HG02763 (cell line): ENCODE data around the gene CD244.

Experiments used
- ATAC-seq: cut with Tn5 transposase; IDR thresholded peaks from one replicate; pipeline ENCODE4 v1.9.1; 2021; ENCODE audit warnings: mild to moderate bottlenecking, moderate library complexity; ENCODE audit not compliant: unreplicated experiment

Gene CD244

DNA sequence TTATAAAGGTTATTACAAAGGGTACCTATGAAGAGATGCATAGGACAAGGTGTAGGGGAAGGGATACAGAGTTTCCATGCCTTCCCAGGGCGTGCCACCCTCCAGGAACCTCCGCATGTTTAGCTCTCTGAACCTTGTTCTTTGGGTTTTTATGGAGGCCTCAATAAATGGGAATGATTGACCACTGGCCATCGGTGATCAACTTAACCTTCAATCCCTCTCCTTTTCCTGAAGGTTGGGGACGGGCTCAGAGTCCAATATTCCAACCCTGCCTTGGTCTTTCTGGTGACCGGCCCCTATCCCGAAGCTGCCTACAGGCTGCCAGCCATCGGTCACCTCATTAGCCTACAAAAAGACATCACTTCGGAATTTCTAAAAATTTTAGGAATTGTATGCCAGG, 11.7 kb downstream of the CD244 start:
- ATAC-seq = no peak

DNA sequence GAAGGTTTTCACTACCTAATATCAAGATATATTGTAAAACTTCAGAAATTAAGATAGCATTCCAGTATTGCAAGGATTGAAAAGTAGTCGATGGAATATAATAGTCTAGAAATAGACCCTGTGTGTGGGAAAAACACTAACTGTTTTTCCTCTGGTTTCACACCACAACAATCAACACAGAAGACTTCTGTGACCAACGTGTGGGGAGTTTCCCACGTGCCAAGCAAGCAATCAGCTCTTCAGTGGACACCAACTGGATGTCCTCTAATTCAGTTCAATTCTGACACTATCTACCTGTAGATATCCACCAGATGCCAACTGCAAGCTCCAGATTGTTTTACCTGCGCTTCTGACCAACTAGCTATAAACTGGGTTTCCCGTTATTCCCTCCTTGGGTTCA, 12.1 kb downstream of the CD244 start:
- ATAC-seq = no peak

DNA sequence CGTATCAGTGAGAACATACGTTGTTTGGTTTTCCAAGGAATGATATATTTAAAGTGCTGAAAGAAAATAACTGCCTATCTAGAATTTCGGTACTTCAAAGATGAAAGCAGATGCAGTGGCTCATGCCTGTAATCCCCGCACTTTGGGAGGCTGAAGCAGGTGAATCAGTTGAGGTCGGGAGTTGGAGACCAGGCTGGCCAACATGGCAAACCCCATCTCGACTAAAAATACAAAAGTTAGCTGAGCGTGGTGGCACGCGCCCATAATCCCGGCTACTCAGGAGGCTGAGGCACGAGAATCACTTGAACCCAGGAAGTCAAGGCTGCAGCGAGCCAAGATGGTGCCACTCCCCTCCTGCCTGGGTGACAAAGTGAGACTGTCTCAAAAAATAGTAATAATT, 16.4 kb downstream of the CD244 start:
- no peak for ATAC-seq

DNA sequence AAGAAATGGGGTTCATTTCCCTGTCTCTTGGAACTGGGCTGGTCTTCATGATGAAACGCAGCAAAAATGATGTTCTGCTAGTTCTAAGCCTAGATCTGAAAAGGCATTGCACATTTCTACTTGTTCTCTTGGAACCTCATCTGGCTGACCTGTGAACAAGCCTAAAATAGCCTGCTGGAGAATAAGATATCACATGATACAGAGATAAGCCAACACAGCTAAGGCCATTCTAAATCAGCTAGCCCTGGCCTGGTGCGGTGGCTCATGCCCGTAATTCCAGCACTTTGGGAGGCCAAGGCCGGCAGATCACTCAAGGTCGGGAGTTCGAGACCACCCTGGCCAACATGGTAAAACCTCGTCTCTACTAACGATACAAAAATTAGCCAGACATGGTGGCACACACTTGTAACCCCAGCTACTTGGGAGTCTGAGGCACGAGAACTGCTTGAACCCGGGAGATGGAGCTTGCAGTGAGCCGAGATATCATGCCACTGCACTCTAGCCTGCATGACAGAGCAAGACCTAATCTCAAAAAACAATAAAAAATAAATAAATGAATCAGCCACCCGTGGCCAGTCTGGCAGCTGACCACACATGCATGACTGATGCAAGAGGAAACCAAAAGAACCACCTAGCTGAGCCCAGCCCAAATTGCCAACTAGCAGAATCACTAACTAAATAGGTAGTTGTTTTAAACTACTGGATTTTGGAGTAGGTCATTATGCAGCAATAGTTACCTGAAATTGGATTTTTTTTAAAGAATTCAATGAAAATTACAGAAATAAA, 18.0 kb downstream of the CD244 start:
- no peak for ATAC-seq

DNA sequence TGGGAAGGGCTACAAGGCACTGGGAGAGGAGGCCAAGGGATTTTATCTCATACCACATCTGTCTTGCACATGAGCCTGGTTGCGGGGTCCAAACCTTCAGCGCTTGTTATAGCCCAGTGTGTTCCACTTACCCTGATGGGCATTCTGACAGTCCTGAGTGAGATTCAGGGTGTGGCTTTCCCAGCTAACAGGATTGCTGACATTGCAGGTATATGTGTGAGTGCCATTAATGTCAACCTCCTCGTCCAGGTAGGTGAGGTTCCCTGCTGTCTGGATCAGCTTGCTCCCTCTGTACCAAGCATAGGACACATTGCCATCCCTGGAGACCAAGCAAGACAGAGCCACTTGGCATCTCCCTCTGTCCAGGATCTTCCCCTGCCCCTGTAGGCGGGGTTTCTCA, 21.6 kb downstream of the CD244 start:
- ATAC-seq = no peak

DNA sequence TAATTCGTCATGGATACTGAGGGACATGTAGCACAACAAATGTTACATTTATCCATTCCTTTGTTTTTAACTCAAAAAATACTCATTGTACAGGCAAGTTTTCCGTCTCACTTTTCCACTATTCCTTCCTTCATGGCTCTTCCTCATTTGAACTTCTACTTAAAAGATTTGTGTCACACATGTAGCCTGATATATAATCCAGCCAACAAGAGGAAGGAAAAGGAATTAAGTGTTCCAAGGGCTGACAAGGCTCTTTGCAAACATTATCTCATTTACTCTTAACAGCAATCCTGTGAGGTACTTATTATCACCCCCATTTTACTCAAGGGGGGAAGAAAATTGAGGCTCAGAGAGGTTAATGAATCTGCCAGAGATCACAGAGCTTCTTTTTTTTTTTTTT, 22.9 kb downstream of the CD244 start:
- ATAC-seq = no peak

DNA sequence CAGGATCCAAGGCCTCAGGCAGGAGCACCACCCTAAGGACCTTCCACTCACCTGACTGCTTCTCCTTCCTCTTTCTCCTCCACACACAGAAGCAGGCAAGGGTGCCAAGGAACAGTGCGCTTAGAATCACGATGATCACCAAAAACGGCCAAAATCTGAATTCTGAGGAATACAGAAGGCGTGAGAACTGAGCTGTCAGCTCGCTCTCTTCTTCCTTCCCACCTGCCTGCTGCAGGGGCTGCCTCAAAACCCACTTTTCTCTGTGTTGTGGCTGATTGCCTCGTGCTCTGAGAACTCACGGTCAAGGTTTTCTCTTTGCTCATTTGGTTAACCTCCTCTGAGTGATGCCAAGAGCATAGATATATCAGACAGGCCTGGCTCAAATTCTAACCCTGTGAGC, 23.8 kb downstream of the CD244 start:
- no peak for ATAC-seq

DNA sequence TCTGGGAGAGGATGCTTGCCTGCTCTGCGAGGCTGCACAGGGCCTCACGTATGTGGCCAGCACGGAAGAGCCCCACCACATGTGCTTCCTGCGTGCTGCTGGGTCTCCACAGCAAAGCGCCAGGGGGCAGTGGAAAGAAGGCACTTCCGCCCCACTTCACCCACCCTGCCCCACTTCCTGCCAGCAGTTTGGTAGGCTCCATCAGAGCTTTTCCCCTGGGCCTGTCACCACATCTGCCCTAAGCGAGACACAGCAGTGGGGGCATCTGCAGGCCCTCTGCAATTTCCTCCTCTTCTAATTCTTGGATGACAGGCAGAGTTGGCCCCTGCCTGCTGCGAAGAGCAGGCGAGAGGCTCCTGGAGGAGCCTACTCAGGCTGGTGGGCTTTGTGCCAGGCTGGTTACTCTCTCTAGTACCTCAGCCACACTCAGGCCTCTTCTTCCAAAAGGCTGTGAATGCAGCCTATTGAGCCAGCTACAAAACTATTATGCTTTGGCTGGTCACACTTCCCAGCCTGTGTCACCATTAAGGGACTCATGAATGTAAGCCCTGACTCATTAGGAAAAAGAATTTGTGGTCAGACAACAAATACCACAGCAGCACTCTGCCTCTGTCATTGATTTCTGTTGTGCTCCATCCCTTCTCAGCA, 25.0 kb downstream of the CD244 start:
- ATAC-seq = peak; percentile 62

DNA sequence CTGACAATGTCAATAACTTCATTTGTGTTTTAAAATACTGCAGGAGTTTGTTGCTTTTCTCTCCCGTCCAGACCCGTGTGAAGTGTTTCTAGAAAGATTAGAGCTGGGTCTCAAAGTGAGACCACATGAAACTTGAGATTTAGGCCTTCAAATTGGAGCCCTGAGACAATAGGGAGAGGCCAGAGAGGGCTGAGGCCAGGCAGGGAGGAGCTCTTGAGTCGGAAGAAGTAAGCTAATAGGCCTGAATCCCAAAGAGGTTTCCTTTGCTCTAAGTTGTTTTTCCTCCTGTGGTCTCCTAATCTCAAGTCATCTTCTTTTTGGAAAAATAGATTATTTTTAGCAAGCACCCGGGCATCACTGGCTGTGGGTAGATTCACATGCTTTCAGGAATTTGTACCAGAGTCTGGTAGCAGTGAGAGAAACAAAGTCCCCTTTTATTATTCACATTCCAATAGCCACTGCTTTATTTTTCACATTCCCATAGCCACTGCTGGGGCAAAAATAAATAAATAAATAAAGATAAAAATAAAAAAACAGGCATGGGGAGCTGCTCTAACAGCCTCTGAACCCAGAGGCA, 25.6 kb downstream of the CD244 start:
- no peak for ATAC-seq

DNA sequence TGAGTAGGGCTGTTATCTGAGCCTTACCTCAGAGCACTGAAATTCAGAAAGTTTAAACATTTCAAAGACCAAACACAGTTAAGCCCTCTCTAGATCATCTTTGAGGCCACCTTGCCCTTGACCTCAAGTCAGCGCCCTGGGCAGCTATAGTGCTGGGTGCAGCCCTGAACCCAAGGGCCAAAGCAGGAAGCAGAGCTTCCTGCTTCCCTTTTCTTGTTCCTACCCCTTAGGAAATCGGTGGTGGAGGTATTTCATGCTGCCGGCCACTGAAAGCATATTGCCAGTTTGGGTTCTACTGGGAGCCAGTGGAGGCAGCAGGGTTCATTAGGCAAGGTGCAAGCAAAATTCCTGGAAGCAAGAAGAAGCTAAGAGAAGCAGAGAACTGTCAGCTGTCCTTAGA, 26.1 kb downstream of the CD244 start:
- no peak for ATAC-seq

DNA sequence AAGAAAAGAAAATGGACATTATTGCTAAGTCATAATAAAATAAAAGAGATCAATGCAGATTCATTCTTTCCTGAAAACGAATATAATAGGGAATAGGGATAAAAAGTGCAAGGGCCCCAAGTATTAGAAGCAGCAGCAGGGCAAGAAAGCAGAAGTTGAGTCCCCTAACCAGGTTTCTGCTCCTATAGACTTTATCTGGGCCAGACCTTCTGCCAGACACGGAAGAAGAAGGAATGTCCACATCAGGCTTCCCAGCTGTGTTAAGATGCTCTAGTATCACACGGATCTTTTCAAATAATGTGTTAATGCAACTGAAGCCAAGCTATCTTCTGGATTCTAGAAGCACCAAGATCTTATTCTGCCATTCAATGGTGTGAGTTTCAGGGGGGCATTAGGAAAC, 26.9 kb downstream of the CD244 start:
- ATAC-seq = no peak

DNA sequence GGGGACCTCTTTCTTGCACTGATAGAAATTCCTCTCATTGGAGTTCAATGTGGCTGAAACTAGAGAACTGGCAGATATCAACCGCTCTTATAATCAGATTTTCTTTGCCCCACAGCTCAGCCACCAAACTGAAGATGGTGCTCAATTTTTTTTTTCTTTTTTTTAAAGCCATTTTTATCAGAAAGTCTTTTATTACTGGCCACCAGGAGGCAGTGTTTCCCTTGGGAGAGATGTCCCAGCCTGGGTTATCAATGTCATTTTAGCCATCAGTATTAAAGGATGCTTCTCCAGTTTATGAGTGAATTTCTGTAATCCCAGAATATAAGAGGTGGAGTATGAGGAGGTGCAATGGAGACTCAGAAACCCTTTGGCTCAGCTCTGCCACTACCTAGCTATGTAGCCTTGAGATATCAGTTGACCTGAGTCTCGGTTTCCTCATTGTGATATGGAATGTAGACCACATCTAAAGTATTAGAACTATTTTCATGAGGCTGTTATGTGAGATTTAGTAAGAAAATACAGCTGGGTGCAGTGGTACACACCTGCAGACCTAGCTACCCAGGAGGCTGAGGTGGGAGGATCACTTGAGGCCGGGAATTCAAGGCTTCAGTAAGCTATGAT, 27.6 kb downstream of the CD244 start:
- ATAC-seq = no peak

DNA sequence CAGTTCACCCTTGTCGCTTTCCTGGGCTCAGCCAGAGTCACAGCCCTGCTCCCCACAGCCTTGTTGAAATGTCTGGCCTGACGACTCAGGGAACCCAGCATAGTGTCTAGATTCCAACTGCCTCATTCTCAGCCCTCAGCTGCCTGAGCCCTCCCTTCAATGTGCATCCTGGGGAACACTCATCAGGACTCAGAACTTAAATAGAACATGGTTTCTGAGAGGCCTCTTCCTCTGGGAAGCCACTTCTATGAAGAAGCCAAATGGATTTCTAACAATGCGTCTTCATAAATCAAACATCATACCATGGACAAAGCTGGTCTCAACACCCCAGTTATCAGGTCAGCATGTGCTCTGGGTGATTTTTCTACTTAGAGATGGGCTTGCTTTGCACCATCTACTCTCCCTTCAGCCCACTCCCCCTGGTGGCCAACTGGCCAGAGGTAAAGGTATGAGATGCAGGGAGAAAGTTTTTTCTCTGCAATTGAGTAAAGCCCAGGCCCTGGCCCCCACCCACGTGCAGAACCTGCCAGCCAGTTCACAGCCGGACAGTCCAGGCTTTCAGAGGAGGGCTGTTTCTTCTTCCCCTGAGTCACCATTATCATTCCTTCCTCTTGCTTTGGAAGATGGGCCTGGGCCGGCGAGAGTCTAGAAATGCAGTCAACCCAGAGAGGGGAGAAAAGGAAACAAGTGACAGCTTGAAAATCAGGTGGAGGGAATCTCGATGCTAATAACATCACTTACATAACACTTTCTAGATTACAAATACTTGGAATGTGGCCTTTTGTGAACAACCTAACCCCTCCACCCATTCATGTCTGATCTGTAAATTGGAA, 32.1 kb downstream of the CD244 start:
- no peak for ATAC-seq

DNA sequence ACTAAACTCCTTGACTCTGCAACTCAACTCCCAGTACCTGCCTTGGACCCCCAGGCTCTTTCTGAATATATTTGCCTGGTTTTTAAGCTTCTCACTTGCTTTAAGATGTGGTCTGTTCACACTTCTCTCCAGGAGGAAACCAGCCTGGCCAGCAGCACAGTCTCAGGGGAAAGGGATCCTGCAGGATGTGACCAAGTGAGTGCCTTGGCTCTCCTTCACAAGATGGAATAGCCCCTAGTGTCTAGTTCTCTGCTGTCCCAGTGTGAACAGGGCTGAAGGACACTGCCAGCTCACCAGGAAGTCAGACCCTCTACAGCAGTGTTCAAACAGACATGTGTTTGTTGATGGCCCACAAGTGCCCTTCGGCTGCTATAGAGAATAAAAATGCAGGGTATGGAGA, 32.9 kb downstream of the CD244 start:
- no peak for ATAC-seq

DNA sequence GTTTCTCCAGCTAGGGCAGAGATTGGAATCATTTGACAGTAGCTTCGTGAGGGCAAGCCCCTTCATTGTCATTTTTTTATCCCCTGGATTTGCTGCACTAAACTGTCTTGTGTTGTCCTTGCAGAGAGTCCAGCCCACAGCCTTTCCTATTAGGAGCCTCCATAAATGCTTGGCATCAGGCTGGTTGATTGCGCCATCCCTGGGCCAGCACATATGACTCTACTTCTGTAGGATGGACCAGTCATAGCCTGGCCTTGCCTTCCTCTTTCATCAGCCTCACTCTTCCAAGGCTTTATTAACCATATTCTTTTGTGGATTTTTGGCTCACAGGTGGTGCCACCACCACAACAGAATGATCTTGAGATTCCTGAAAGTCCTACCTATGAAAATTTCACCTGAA, 35.3 kb downstream of the CD244 start:
- no peak for ATAC-seq

DNA sequence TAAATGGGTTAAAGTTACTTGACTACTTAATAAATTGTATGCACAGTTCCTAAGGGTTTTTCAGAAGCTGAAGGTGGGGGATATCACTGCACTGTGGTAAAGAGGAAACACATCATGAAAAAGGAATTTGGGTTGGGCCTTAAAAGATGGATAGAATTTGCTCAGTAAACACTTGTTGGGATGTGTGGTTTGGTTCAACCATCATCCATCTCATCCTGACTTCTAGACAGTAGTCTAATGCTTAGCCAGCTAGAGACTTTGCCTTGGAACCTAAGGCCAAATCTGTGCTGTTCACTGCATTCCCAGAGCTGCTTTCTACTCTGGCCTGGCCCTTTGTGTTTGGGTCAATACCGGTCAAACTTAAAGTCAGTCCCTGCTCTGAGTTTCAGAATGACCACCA, 36.1 kb downstream of the CD244 start:
- ATAC-seq = no peak

DNA sequence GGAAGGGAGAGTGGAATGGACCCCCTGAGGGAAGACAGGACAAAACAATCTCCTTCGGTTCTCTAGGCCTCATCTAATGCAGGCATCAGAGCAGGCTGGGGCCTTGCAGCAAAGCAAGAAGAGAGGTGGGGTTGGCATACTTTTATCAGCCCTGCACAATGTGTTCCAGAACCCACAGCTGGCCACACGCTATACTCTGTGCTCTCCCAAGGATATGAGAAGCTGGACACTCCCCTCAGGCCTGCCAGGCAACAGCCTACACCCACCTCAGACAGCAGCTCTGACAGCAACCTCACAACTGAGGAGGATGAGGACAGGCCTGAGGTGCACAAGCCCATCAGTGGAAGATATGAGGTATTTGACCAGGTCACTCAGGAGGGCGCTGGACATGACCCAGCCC, 39.4 kb downstream of the CD244 start:
- no peak for ATAC-seq

DNA sequence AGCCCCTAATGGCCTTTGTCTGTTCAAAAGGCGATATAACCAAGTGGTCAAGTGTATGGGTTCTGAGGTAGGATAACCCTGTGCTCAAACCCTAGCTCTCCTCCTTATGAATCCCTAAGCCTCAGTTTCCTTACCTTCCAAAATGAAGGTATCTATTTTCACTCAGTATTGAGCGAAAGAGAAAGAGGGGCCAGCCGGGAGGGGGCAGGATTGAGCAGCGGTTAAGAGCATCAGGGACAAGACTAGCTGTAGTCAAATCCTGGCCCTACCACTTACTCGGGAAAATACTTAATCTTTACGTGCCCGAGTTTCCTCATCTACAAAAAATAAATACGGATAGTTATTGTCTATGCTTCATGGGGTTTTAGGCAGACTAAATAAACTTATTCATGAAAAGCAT, 41.1 kb downstream of the CD244 start:
- ATAC-seq = no peak

DNA sequence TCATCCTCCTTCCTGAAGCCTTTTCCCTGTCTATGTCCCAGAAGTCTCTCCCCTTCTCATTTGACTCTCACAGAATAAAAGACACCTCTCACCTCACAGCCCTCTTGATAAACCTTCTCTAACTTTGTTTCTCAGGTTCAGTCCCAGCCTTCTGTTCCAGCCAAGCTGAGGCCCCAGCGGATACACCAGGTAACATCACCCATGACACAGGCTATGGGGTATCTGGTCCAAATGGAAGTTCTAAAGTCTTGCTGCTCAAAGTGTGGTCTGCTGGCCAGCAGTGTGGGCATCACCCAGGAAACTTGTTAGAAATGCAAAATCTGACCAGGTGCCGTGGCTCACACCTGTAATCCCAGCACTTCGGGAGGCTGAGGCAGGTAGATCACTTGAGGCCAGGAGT, 43.5 kb downstream of the CD244 start:
- no peak for ATAC-seq

DNA sequence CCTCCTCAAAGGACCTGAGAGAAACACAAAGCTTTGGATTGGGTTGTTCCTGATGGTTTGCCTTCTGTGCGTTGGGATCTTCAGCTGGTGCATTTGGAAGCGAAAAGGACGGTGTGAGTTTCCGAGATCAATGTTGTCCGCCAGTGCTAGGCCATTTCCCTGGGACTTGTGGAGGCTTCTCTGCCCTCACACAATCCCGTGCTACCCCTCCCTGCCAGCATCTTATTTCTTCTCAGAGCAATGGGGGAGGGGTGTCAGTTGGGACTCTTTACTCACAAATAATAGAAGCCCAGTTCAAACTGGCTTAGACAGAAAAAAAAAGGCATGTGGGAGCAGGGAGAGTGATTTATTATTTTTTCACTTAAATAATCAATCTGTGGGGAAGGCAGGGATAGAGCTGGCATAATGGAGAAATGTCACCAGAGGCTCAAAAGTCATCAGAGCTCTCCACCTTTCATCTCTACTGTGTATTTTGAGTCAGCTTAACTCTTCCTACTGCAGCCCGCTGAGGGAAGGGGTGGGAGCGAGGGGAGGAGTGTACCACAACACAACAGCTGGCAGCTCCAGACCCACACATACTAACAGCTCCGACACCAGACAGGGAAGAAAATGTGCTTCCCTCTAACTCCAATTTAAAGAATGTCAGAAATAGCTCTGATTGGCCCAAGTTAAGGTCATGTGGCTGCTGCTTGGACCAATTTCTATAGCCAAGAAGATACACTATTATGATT, 44.3 kb downstream of the CD244 start:
- no peak for ATAC-seq
